Colon (tissue), 2 donors: Measurements from ENCODE around the gene SHOC2.
A peak's percentile ranks its signal among the peaks of the same experiment; 100 is the strongest.

ENCODE experiments used
- FAIRE-seq: peaks from 2 replicates; lab custom pipeline; 2012; peaks lifted over from hg19 to GRCh38; lab: Jason Lieb, UNC
- donor health status: control.
- donor health status: control.

The SHOC2 gene

DNA sequence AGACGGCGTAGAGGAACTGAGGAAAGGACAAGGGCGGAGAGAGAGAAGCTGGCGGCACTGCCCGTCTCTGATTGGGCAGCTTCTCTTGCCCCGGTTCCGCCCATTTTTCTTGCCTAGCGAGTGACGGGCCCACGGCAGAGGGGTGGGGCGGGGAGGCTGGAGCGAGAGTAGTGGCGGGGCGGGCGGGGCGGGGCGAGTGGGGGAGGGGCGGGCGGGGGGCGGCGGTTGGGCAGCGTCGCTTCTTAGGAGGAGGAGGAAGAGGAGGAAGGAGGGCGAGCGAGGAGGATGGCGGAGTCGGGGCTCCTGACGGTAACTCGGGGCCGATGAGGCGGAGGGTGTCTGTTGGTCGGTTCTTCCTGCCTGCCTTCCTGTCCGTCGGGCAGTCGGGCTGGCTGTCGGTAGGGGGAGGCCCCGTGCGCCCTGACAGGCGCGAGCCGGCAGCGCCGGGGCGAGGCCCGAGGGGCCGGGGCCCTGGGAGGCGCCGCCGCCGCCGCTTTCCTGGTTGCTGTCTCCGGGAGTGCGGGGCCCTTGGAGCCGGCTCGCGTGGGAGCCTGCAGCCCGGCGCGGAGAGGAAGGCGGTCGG is at the start of gene SHOC2:
Gene SHOC2 (plus strand): TSS at position 256 of the 583 bp plus-strand sequence. CDS start 44,755 bp downstream, outside the sequence.
- FAIRE-seq, result no peak

GRCh38 chr10:110870823-110871297 is 48.5 kb upstream of the SHOC2 start:
- FAIRE-seq, result no peak

DNA sequence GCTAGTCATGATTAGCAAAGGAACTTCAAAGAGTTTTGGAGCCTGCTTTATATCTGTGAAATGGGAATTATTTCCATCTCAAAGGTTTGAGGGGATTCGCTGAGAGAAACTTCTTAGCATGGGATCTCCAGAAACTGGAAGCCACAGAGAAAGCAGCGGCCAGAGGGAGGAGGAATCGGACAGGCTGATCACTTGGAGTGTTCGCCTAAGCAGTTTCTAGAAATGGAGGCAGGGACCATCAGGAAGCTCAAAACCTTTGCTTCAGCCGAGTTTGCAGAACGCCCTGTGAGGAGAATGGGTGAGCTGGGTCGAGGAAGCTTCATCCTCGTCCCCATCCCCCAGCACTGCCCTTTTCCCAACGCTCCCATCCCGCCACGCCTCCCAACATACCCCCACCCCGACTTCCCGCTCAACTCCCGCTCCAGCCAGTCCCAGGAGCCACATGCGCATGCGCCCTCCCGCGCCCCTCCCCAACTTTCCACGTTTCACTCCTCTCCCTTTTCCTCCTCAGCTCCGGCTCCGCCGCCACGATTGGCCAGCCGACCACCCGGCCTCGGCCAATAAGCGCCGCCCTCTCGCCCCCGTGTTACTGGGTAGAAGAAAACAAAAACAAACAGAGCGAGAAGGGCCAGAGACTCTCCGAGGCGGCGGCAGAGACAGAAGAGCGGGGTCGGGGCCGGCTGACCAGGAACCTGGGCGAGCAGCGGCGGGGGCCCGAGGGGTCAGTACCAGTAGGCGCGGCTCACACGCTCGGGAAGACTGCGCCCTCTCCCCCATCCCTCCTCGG is 47.9 kb upstream of the SHOC2 start, which contains the start of gene PDCD4:
Gene PDCD4 (plus strand): TSS at position 631 of the 787 bp plus-strand sequence. CDS start 4,100 bp downstream, outside the sequence.
- peak; percentile 5 for FAIRE-seq

DNA sequence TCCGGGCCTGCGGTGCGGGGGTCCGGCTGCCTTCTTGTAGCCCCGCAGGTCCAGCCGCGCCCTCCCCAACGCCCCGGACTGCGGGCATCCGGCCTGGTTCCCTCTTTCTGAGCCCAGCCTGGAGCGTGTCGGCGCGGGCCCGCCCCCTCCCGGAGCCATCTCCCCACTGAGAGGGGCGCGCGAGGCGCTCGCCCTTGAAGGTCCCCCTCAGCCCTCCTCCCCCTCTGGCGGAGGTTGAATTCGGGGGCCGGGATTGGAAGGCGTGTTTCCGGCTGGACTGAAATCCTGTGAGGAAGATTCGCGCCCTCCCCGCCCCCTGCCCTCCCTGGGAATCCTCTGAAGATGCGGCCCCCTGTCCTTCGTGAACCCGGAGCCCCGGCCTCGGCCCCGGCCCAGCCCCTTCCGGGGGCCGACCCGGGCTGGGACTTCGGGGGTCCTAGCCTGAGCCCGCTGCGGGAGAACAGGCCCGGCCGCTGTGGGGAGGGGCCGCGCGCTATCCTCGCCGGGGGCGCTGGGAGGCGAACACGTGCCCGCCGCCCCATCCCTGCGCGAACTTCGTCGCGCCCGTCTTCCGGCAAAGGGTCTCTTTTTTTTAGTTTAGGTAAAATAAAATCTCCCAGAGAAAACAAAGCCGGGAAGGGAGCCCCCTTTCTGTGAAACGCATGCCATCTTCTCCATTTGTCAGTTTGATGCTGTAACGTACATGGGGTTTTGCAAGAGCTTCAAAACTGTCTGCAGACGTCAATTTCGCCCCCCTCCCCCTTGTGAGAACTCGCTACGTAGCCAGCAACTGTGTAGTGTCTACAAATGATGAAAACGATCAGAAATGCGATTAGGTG is 47.0 kb upstream of the SHOC2 start:
- FAIRE-seq, result no peak

GRCh38 chr10:110872984-110873923 is 46.1 kb upstream of the SHOC2 start:
- FAIRE-seq, result peak; percentile 69

- FAIRE-seq, result no peak
These were observed 45.5 kb upstream of the SHOC2 start for GRCh38 chr10:110873951-110874350.

DNA sequence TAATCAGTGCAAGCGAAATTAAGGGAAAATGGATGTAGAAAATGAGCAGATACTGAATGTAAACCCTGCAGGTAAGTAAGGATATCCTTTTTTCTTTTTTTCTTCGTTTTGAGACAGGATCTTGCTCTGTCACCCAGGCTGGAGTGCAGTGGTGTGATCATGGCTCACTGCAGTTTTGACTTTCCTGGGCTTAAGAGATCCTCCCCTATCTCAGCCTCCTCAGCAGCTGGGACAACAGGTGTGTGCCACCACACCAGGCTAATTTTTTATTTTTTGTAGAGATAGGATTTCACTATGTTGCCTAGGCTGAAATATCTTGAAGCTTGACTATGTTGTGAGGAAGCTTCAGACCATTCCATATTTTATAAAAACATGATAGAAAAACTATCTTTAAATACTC is 43.4 kb upstream of the SHOC2 start:
- no peak for FAIRE-seq

DNA sequence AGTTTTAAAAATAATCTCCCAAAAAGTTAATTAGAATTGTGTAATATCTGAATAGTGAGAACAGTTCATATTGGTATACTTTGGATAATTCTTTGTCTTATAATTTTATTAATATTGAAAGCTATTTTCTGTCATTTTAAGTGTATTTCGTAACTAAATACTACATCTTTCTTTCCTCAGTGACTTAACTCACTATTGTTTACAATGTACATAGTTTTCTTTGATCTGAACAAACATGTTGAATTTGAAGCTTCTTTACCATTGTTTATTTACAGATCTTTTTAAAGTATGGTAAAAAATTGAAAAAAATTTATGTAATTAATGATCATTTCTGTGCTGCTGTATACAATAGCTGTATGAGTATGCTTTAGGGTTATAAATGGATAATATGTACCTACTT is 42.6 kb upstream of the SHOC2 start:
- FAIRE-seq, result no peak

GRCh38 chr10:110880012-110880411 is 39.4 kb upstream of the SHOC2 start:
- no peak for FAIRE-seq

GRCh38 chr10:110881247-110881646 is 38.2 kb upstream of the SHOC2 start:
- no peak for FAIRE-seq

DNA sequence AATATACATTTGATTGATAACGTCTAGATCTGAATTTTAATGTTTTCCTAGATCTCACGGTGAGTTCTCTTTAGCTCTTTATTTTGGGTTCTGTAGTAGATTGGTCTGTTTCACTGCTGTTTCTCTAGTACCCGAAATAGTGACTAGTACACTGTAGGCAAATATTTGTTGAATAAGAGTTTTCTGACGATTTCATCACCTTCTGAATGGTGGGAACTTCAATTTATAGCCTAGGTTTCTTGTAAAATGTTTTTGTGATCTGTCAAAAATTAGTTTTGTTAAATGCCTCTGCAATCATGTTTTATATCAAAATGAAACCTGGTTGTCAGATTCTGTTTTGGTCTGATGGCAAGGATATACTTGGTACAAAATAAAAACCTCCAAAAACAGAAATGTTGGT is 37.5 kb upstream of the SHOC2 start:
- no peak for FAIRE-seq

GRCh38 chr10:110883924-110884323 is 35.5 kb upstream of the SHOC2 start:
- FAIRE-seq, result no peak

DNA sequence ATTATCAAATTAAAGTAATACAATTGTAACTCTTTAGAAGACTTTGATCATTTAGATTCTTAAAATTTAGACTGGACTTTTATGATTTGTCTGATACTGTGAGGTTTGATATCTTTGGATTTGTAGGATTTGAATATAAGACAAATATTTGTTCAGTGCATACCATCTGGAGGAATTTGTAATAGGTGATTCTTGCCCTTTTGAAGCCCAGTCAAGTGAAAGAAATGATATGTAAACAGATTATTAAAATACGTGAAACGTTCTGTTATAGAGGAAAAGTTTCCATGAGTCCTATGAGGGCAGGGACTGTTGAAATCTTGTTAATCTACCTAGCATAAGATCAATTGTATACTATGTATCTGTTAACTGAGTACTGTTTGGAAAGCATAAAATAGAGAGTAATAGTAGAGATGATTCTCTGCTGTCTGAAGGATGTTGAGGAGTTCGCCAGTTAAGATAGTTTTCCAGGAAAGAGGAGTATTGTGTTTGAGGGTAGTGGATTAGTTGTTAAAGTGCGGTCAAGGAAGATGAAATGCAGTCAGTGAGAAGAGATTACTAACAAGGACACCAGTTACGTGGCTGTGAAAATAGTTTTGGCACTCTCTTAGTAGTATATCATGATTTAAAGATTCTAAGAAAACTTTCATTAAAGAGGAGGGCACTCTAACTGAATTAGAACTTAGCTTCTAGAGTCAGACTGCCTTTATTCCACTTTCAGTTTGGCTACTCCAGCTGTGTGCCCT is 33.3 kb upstream of the SHOC2 start:
- no peak for FAIRE-seq

- no peak for FAIRE-seq
These were observed 31.8 kb upstream of the SHOC2 start for GRCh38 chr10:110887560-110887959.

DNA sequence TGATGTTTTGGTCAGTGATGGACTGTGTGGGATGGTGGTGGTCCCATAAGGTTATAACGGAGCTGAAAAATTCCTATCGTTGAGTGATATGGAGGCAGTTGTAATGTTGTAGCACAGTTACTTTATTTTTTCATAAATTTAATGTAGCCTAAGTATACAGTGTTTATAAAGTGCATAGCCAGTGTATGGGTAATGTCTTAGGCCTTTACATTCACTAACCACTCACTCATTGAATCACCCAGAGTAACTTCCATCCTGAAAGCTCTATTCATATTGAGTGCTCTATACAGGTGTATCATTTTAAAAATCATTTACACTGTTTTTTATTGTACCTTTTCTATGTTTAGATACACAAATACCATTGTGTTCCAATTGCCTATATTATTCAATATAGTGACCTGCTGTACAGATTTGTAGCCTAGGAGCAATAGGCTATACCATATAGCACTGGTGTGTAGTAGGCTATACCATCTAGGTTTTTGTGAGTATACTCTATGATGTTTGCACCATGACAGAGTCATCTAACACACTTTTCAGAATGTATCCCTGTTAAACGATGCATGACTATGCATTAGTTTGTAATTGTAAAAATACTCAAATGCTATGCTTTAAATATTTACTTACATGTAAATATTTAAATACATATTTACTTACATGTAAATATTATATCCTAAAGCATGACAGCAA is 26.7 kb upstream of the SHOC2 start:
- no peak for FAIRE-seq

- FAIRE-seq, result peak; percentile 80
These were observed 25.7 kb upstream of the SHOC2 start for GRCh38 chr10:110893559-110894179.

- no peak for FAIRE-seq
These were observed 22.2 kb upstream of the SHOC2 start for GRCh38 chr10:110897184-110897583.

DNA sequence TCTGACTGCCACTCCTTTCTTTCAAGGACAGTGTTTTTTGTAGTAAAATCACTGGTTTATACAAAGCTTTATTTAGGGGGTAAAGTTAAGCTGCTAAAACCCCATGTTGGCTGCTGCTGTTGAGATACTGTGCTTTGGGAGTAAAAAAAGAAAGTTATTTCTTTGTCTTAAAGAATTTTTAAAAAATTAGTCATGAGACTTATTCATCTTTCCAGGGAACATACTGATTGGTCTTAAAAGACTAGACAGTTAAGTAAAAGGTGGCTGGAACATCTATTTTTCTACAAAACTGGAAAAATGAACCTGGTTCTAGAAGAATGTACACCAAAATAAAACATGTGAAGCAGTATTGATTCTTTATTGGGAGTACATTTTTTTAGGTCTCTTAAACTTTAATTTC is 21.0 kb upstream of the SHOC2 start:
- FAIRE-seq, result no peak

GRCh38 chr10:110900983-110901382 is 18.4 kb upstream of the SHOC2 start:
- FAIRE-seq, result no peak
